Measurements from ENCODE around the gene GRB10.

GRCh38 chr7:50667338-50667737 is 115.4 kb downstream of the GRB10 start:
- TF ChIP-seq, protein P1, sequence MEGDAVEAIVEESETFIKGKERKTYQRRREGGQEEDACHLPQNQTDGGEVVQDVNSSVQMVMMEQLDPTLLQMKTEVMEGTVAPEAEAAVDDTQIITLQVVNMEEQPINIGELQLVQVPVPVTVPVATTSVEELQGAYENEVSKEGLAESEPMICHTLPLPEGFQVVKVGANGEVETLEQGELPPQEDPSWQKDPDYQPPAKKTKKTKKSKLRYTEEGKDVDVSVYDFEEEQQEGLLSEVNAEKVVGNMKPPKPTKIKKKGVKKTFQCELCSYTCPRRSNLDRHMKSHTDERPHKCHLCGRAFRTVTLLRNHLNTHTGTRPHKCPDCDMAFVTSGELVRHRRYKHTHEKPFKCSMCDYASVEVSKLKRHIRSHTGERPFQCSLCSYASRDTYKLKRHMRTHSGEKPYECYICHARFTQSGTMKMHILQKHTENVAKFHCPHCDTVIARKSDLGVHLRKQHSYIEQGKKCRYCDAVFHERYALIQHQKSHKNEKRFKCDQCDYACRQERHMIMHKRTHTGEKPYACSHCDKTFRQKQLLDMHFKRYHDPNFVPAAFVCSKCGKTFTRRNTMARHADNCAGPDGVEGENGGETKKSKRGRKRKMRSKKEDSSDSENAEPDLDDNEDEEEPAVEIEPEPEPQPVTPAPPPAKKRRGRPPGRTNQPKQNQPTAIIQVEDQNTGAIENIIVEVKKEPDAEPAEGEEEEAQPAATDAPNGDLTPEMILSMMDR (IDR thresholded peaks at IDR 0.05): no peak
- no peak for TF ChIP-seq EZH2phosphoT487 (IDR thresholded peaks at IDR 0.05)
- no peak for TF ChIP-seq EZH2 (IDR thresholded peaks at IDR 0.05)

Data from neural progenitor cell (in vitro differentiated cells).